Activated CD4-positive, alpha-beta T cell treated with anti-CD3 and anti-CD28 coated beads for 36 hours (primary cell): ENCODE results near the gene HIGD2A. TPM values are rescaled to one million over a fixed set of nuclear protein-coding genes. Genes with fewer than 3 reads are reported as not detected.
A peak's percentile ranks its signal among the peaks of the same experiment; 100 is the strongest.

Source experiments
- ATAC-seq: fragments of 200-7000 bp; cut with Tn5 transposase; one replicate; pipeline ENCODE4 v1.10.0; 2021; ENCODE audit warnings: mild to moderate bottlenecking, moderate library complexity
- CTCF ChIA-PET: fragments of 350-600 bp; sonication (Branson Sonifier 250); formaldehyde crosslinking; loops from one replicate; lab custom pipeline; 2021; ENCODE audit warnings: antibody characterized with exemption; lab: Charles Lee
- POLR2A ChIA-PET: fragments of 350-600 bp; sonication (Branson Sonifier 250); formaldehyde crosslinking; loops from one replicate; lab custom pipeline; 2021; ENCODE audit warnings: antibody characterized with exemption, inconsistent platforms; lab: Charles Lee
- DNase-seq: peaks from one replicate; pipeline ENCODE4 v3.0.0-alpha.2; 2020
- H3K27ac Mint-ChIP-seq: one replicate; pipeline ENCODE4 v1.8.0; 2021; ENCODE audit warnings: mixed read lengths
- H3K27me3 Mint-ChIP-seq: one replicate; pipeline ENCODE4 v1.8.0; 2021; ENCODE audit warnings: mixed read lengths
- H3K36me3 Mint-ChIP-seq: one replicate; pipeline ENCODE4 v1.8.0; 2021; ENCODE audit warnings: low read depth, mixed read lengths
- H3K4me1 Mint-ChIP-seq: one replicate; pipeline ENCODE4 v1.8.0; 2021; ENCODE audit warnings: mixed read lengths
- H3K4me3 Mint-ChIP-seq: one replicate; pipeline ENCODE4 v1.8.0; 2021; ENCODE audit warnings: mild to moderate bottlenecking, moderate library complexity, mixed read lengths
- H3K9me3 Mint-ChIP-seq: one replicate; pipeline ENCODE4 v1.8.0; 2021; ENCODE audit warnings: low read depth, mixed read lengths
- intact Hi-C, 2 experiments: fragments of 100-400 bp; cut with DNase I in 1 of 2; cut with micrococcal nuclease in 1 of 2; formaldehyde crosslinking; loops; one replicate each; pipeline versions ENCODE4 v1.14.2 to v1.15.1; 2022 to 2024; cut with DNase I, micrococcal nuclease
- total RNA-seq, 2 experiments: library from RNA; stranded (reverse); gene quantifications; one replicate each; pipeline ENCODE4 v1.2.3, GENCODE V29; 2021

The HIGD2A gene
- total RNA-seq, 2 experiments from 2014 or later, result 104 to 140 TPM

DNA sequence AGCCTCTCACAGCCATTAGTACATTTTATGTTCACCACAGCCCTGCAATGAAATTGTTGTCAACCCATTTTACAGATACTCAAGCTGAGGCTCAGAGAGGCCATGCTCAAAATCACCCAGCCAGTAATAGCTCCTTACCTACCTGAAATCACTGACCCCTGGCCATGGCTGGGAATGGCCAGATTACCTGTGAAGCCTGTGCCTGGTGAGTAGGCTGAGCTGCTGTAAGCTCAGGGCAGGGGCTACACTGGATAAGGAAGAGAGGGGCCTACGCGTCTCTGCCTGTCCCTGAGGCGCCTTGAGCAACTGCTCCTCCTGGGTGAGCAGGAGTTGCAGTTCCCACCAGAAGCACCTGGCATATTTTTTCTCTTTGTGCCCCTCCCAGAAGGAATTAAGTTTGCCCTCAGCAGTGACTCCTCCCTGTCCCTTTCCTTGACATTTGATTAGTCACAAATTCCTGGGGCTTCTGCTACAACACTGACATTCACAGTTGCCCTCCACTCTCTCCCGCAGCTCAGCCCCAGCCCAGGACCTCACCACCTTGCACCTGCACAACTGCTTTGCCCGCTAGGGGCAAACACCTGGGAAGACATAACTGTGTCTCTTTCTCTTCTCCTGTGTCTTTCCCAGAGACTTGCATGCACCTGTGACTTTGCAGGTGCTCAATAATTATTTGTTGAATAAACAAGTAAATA is 22.1 kb downstream of the HIGD2A start:
- ChIA-PET CTCF (interaction anchor here (0.6 to 0.9 kb wide), 3 partner anchors 74 to 249 kb away, joined by 3 to 4 read pairs (median 3); no protein-coding TSS in a partner anchor), POLR2A (no interaction called here)
- intact Hi-C loops, result loop anchor here in 1 of 2 experiments (10.0 kb wide), 2 partner anchors 134 to 164 kb away; partner anchors contain the start of gene CDHR2
- no peak overlapping the region for H3K27ac Mint-ChIP-seq
- peaks cover 28% of the 10 kb centered on the region for H3K4me1 Mint-ChIP-seq
- H3K4me3 Mint-ChIP-seq, result no peak overlapping the region
- no peaks in the 10 kb centered on the region for H3K9me3 Mint-ChIP-seq
- peaks cover 8% of the 10 kb centered on the region for H3K36me3 Mint-ChIP-seq
- ATAC-seq, result no peak
- DNase-seq, result no peak
- H3K27me3 Mint-ChIP-seq, result no peaks in the 10 kb centered on the region

GRCh38 chr5:176412517-176413254 is 24.1 kb downstream of the HIGD2A start:
- no peak overlapping the region for H3K27ac Mint-ChIP-seq
- ChIA-PET CTCF (interaction anchor here (0.7 kb wide), 2 partner anchors 157 to 161 kb away, joined by 3 read pairs; no protein-coding TSS in a partner anchor), POLR2A (interaction anchor here (0.7 kb wide), 1 partner anchor 87 kb away, joined by 3 read pairs; no protein-coding TSS in a partner anchor)
- peaks cover 5% of the 10 kb centered on the region for H3K36me3 Mint-ChIP-seq
- ATAC-seq (no peak), DNase-seq (no peak)
- no peaks in the 10 kb centered on the region for H3K9me3 Mint-ChIP-seq
- no peak overlapping the region for H3K4me3 Mint-ChIP-seq
- intact Hi-C loops, result loop anchor here in 1 of 2 experiments (10.0 kb wide), 2 partner anchors 132 to 162 kb away; partner anchors contain the start of gene CDHR2
- peaks cover 36% of the 10 kb centered on the region for H3K4me1 Mint-ChIP-seq
- no peaks in the 10 kb centered on the region for H3K27me3 Mint-ChIP-seq

- intact Hi-C loops, result loop anchor here in 1 of 2 experiments (10.0 kb wide), 2 partner anchors 132 to 162 kb away; partner anchors contain the start of gene CDHR2
- Mint-ChIP-seq H3K4me3 (no peak overlapping the region), H3K27me3 (no peaks in the 10 kb centered on the region), H3K4me1 (peaks cover 36% of the 10 kb centered on the region), H3K9me3 (no peaks in the 10 kb centered on the region), H3K27ac (no peak overlapping the region), H3K36me3 (peaks cover 5% of the 10 kb centered on the region)
- CTCF ChIA-PET, result interaction anchor here (0.7 kb wide), 1 partner anchor 160 kb away, joined by 3 read pairs; no protein-coding TSS in a partner anchor
- DNase-seq (no peak), ATAC-seq (no peak)
- POLR2A ChIA-PET, result interaction anchor here (0.7 kb wide), 1 partner anchor 87 kb away, joined by 3 read pairs; no protein-coding TSS in a partner anchor
Measured at GRCh38 chr5:176413255-176413565, 24.7 kb downstream of the HIGD2A start.

DNA sequence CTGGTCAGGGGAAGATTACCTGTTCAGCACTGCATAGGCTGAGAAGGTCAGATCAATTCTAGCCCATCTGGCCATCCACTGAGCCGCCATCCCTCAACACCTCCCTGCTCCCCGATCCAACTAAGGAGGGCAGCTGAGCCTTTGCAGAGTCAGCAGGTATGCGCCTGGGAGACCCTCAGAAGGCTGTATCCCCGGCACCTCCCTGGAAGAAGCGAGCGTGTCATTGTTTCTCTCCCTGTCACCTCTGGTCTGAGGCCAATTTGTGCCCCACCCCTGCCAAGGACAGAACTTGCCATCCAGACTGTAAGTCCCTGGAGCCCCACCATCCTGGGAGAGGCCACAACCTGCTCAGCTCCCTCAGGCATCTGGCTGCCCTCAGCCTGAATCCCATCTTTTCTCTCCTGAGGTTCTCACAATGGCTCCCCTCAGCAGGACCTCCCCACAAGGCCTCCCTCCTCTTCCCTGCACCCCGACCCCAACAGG is 25.2 kb downstream of the HIGD2A start:
- H3K9me3 Mint-ChIP-seq, result no peaks in the 10 kb centered on the region
- peaks cover 5% of the 10 kb centered on the region for H3K36me3 Mint-ChIP-seq
- H3K27ac Mint-ChIP-seq, result no peak overlapping the region
- no peak overlapping the region for H3K4me3 Mint-ChIP-seq
- ChIA-PET POLR2A (interaction anchor here (0.6 kb wide), 1 partner anchor 94 kb away, joined by 10 read pairs; no protein-coding TSS in a partner anchor), CTCF (no interaction called here)
- ATAC-seq, result no peak
- no peak for DNase-seq
- intact Hi-C loops, result loop anchor here in 1 of 2 experiments (10.0 kb wide), 2 partner anchors 131 to 161 kb away; partner anchors contain the start of gene CDHR2
- no peaks in the 10 kb centered on the region for H3K27me3 Mint-ChIP-seq
- peaks cover 36% of the 10 kb centered on the region for H3K4me1 Mint-ChIP-seq

DNA sequence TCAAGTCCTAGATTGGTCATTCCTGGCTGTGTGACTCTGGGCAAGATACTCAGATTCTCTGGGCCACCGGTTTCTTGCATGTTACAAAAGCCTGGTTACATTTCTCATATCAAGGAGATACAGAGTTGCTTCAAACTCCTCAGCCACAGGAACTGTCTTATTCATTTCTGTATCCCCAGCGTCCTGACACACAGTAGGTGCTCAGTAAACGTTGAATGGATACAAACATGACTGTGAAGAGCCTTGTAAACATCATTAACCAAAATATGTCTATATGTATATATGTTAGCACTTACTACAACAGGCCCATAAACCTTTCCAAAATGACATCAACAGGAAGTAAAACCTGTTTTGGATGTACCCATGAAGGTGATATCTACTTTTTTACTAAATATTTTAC is 26.2 kb downstream of the HIGD2A start:
- H3K36me3 Mint-ChIP-seq, result peaks cover 5% of the 10 kb centered on the region
- POLR2A ChIA-PET, result no interaction called here
- H3K4me1 Mint-ChIP-seq, result peaks cover 36% of the 10 kb centered on the region
- peak overlapping the region; percentile 74 for H3K4me3 Mint-ChIP-seq
- no peaks in the 10 kb centered on the region for H3K27me3 Mint-ChIP-seq
- no peak for DNase-seq
- intact Hi-C loops, result loop anchor here in 1 of 2 experiments (10.0 kb wide), 2 partner anchors 130 to 160 kb away; partner anchors contain the start of gene CDHR2
- H3K27ac Mint-ChIP-seq, result peak overlapping the region; percentile 29
- no peaks in the 10 kb centered on the region for H3K9me3 Mint-ChIP-seq
- CTCF ChIA-PET, result interaction anchor here (1.1 to 4.7 kb wide), 2 partner anchors 34 to 116 kb away, joined by 5 to 22 read pairs; partner anchors contain the start of gene FAF2
- no peak for ATAC-seq

DNA sequence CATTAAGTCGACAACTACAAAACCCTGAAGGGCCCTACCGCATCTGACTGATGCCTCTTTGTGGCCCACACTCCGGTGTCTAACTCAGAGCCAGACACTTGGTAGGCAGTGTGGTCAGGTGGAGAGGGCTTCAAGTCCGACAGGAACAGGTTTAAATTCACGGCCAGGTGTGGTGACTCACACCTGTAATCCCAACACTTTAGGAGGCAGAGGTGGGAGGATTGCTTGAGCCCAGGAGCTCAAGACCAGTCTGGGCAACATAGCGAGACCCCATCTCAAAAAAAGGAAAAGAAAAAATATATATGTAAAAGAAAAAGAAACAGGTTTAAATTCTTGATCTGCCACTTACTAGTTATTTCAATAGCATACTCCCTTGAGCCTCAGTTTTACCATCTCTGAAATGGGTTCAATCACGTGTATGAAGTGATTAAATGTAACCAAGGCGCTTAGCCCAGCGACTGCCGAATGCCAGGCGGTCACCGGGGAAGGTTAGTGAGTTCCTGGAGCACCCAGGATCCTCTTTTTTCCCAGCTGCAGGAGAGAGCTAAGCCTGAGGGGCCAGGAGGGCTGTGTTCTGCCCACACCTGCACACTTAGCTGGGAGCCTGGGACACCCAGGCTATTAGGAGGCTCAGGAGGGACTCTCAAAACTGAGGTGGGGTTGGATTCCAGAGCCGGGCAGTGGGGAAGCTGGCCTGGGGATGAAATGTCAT is 26.8 kb downstream of the HIGD2A start:
- DNase-seq, result peak; percentile 18
- Mint-ChIP-seq H3K4me1 (peaks cover 36% of the 10 kb centered on the region), H3K27me3 (no peaks in the 10 kb centered on the region), H3K36me3 (peaks cover 2% of the 10 kb centered on the region), H3K27ac (peak overlapping the region; percentile 76), H3K9me3 (no peaks in the 10 kb centered on the region), H3K4me3 (peak overlapping the region; percentile 74)
- CTCF ChIA-PET, result interaction anchor here (0.6 to 4.7 kb wide), 7 partner anchors 8 to 116 kb away, joined by 3 to 22 read pairs (median 5); partner anchors contain the start of gene FAF2
- intact Hi-C loops, result loop anchor here in 1 of 2 experiments (10.0 kb wide), 2 partner anchors 129 to 159 kb away; partner anchors contain the start of gene CDHR2
- peak; percentile 1 for ATAC-seq
- POLR2A ChIA-PET, result interaction anchor here (0.5 to 0.8 kb wide), 2 partner anchors 122 to 970 kb away, joined by 3 to 5 read pairs; partner anchors contain the start of gene RNF44

GRCh38 chr5:176415952-176416924 is 27.7 kb downstream of the HIGD2A start, which contains the start of gene CLTB:
Gene CLTB, minus strand, starts transcription at chr5:176416539. Its CDS starts 176 bp downstream, at chr5:176416363.
- no peaks in the 10 kb centered on the region for H3K27me3 Mint-ChIP-seq
- H3K36me3 Mint-ChIP-seq, result no peaks in the 10 kb centered on the region
- intact Hi-C loops, result loop anchor here (1.0 to 10.0 kb wide), 13 partner anchors 27 to 231 kb away; partner anchors contain the start of genes FAF2 (in 2 of the 2), ARL10 (in 1 of the 2), CDHR2 (in 1 of the 2) and GPRIN1 (in 1 of the 2)
- ChIA-PET POLR2A (interaction anchor here (0.5 to 0.8 kb wide), 2 partner anchors 121 to 971 kb away, joined by 3 to 5 read pairs; partner anchors contain the start of gene RNF44), CTCF (interaction anchor here (0.6 to 4.7 kb wide), 17 partner anchors 9 to 485 kb away, joined by 3 to 22 read pairs (median 3); partner anchors contain the start of gene FAF2)
- H3K4me3 Mint-ChIP-seq, result peak within 1 kb of the TSS; percentile 74
- peak within 1 kb of the TSS; percentile 76 for H3K27ac Mint-ChIP-seq
- H3K4me1 Mint-ChIP-seq, result peaks cover 36% of the 10 kb centered on the region
- DNase-seq, result peak; percentile 94
- peaks cover 3% of the 10 kb centered on the region for H3K9me3 Mint-ChIP-seq
- peak; percentile 96 for ATAC-seq

GRCh38 chr5:176416965-176417364 is 28.4 kb downstream of the HIGD2A start:
- H3K36me3 Mint-ChIP-seq, result no peaks in the 10 kb centered on the region
- peak overlapping the region; percentile 58 for H3K4me3 Mint-ChIP-seq
- DNase-seq (no peak), ATAC-seq (no peak)
- H3K27me3 Mint-ChIP-seq, result no peaks in the 10 kb centered on the region
- intact Hi-C loops, result loop anchor here (1.0 to 10.0 kb wide), 13 partner anchors 28 to 230 kb away; partner anchors contain the start of genes FAF2 (in 2 of the 2), ARL10 (in 1 of the 2), CDHR2 (in 1 of the 2) and GPRIN1 (in 1 of the 2)
- H3K4me1 Mint-ChIP-seq, result peaks cover 31% of the 10 kb centered on the region
- H3K27ac Mint-ChIP-seq, result peak overlapping the region; percentile 53
- peaks cover 3% of the 10 kb centered on the region for H3K9me3 Mint-ChIP-seq
- CTCF ChIA-PET, result interaction anchor here (0.7 to 4.7 kb wide), 14 partner anchors 9 to 484 kb away, joined by 3 to 22 read pairs (median 4); partner anchors contain the start of genes FAF2, HIGD2A and NOP16
- POLR2A ChIA-PET, result no interaction called here

DNA sequence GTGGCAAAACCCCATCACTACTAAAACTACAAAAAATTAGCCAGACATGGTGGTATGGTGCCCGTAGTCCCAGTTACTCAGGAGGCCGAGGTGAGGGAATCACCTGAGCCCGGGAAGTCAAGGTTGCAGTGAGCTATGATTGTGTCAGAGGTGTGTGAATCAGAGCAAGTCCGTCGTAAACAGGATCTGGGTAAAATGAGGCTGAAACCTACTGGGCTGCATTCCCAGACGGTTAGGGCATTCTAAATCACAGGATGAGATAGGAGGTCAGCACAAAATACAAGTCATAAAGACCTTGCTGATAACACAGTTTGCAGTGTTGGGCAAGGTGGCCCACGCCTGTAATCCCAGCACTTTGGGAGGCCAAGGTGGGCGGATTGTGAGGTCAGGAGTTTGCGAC is 29.7 kb downstream of the HIGD2A start:
- ChIA-PET POLR2A (interaction anchor here (0.6 kb wide), 1 partner anchor 13 kb away, joined by 5 read pairs; no protein-coding TSS in a partner anchor), CTCF (interaction anchor here (0.6 to 4.7 kb wide), 4 partner anchors 14 to 160 kb away, joined by 3 to 22 read pairs (median 4); partner anchors contain the start of gene FAF2)
- intact Hi-C loops, result loop anchor here in 1 of 2 experiments (10.0 kb wide), 2 partner anchors 127 to 157 kb away; partner anchors contain the start of gene CDHR2

More for the DNA sequence above, 29.7 kb downstream of the HIGD2A start:
- H3K27ac Mint-ChIP-seq, result no peak overlapping the region
- DNase-seq (no peak), ATAC-seq (no peak)
- no peaks in the 10 kb centered on the region for H3K27me3 Mint-ChIP-seq
- H3K4me1 Mint-ChIP-seq, result peaks cover 26% of the 10 kb centered on the region
- H3K36me3 Mint-ChIP-seq, result no peaks in the 10 kb centered on the region
- H3K9me3 Mint-ChIP-seq, result peaks cover 3% of the 10 kb centered on the region
- no peak overlapping the region for H3K4me3 Mint-ChIP-seq
